GM18499 (cell line): ENCODE results near the gene ADAMTS2.

Experiments used
- ATAC-seq: cut with Tn5 transposase; IDR thresholded peaks from one replicate; pipeline ENCODE4 v1.9.1; 2021; ENCODE audit warnings: moderate number of reproducible peaks; ENCODE audit not compliant: insufficient read depth, unreplicated experiment

The ADAMTS2 gene

DNA sequence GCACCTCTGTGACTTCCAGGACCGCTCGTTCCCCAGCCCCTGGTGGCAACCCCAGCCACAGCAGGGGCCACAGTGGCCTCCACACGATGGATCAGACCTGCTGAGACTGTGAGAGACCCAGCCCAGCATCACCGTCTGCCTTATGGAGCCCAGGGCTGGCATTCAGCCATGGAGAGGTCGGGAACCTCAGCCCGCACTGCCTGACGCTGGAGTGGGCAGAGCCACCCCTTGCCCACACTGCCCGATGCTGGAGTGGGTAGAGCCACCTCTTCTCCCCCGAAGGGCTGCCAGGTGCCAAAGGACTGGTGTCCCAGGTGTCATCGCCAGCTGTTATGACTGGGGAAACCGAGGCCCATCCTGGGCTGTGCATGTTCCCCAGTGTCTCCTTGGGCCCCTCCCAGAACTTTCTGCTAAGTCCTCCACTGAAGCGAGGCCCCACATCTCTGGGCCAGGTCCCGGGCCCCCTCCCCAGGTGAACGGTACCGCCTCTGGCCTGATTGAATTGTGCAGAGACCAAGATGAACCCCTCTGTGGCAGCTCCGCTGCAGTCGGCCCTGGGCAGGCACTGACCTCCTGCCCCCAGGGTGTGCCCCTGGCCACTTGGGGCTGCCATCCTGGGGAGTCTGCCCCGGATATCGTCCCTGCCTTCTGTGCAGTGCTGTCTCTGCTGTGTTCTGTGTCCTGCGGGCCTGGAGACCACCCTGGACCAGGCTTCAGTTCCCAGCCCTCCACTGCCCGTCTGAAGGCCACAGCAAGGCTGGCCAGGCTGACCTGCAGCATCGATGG, 137.1 kb downstream of the ADAMTS2 start:
- ATAC-seq, result no peak

DNA sequence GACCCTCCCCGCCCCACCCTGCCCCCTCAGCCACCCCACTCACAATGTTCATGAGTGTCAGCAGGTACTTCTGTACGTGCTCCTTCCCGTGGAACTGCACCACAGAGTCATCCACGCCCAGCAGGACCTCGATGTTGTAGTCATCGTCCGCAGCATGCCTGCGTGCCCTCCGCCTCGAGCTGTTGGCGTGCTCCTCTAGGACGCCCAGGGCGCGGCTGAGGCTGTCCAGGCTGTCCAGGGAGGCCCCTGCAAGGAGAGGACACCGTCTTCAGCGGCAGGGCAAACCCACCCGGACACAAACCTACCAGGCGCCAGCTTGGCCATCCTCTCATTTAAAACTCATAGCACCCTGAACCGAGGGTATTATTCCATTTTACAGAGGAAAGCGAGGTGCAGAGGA, 137.8 kb downstream of the ADAMTS2 start:
- ATAC-seq, result no peak

GRCh38 chr5:179206366-179206765, 138.9 kb downstream of the ADAMTS2 start:
- no peak for ATAC-seq

GRCh38 chr5:179205277-179205676, 140.0 kb downstream of the ADAMTS2 start:
- ATAC-seq, result no peak

- no peak for ATAC-seq
Measured at GRCh38 chr5:179204572-179204971, 140.7 kb downstream of the ADAMTS2 start.

DNA sequence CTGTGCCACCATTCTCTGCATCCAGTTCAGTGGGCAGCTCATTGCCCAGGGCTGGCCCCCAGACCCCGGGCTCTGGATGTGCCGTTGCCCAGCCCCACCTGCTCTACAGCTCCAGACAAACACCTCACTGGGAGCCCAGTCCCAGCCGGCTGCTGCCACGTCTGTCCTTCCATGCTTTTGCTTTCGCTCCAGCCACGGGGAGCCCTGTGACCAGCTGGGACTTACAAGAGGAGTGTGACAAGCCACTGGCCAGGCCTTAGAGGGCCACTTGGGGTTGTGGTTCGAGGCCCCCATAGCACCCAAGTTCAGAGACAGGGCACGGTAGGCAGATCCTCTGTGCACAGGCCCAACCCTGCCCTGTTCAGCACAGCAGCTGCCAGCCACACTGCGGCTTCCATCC, 142.0 kb downstream of the ADAMTS2 start:
- no peak for ATAC-seq

GRCh38 chr5:179201986-179202385, 143.3 kb downstream of the ADAMTS2 start:
- ATAC-seq, result no peak

GRCh38 chr5:179199246-179199645, 146.0 kb downstream of the ADAMTS2 start:
- no peak for ATAC-seq

DNA sequence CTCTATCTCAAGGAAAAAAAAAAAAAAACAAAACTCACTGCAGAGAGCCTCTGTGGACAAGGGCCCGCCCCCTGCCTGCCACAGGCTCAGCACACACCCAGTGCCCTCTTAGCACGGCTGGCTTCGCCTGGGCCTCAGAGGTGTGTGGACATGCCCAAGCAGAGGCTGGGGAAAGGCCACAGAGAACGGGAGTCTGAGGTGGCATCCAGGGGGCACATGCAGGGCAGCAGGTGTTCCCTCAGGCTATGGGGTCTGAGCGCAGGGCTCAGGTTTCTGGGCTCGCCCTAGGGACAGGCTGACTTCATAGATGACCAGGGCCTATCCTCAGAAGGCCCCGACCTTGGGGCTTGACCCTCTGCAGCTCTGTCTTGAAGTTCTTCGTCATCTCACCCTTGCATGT, 146.4 kb downstream of the ADAMTS2 start:
- no peak for ATAC-seq

DNA sequence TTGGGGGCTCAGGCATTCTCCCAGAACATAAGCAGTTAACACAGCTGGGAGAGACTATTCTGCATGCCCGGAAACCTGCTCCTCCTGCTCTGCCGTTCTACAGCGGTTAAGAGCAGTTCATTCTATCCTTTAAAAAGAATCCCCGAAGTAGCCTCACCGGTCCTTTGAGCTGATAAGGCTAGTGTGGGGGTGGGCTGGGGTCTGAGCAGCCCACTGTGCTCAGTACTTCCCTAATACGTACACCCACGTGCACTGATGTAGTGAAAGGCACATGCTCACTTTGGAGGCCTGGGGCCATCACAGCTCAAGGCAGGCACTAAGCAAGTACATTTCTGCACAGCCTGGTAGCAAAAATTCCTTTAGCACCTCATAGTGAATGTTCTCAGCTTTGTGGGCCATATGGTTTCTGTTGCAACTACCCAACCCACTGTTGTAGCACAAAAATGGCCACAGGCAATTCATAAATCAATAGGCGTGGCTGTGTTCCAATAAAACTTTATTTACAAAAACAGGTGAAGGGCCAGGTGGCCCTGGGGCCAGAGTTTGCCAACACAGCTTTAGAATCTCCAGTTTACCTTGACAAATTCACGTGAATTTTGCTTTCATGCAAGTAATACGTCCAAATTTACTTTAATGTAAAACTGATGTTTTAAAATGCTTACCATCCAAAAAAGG, 148.7 kb downstream of the ADAMTS2 start:
- ATAC-seq, result no peak

- ATAC-seq, result no peak
Measured at GRCh38 chr5:179195561-179196404, 149.5 kb downstream of the ADAMTS2 start.

DNA sequence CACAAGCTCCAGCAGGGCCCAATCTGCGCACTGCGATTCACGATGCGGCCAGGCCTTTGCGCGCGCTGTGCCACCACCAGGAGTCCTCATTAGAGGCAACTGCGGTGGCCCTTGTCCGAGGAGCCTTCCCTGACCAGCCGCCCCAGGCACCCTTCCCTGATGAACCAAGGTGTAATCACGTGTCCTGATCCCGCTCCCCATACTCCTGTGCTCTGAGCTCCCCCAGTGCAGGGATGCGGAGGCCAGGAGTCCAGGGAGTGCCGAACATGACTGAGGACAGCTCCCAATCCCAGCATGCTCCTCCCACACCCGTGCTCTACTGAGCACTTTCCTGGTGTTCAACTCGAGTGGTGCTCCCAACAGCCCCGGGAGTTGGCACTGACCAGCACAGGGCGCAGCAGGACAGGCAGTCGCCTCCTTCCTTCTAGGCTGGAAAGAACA, 150.3 kb downstream of the ADAMTS2 start:
- no peak for ATAC-seq

DNA sequence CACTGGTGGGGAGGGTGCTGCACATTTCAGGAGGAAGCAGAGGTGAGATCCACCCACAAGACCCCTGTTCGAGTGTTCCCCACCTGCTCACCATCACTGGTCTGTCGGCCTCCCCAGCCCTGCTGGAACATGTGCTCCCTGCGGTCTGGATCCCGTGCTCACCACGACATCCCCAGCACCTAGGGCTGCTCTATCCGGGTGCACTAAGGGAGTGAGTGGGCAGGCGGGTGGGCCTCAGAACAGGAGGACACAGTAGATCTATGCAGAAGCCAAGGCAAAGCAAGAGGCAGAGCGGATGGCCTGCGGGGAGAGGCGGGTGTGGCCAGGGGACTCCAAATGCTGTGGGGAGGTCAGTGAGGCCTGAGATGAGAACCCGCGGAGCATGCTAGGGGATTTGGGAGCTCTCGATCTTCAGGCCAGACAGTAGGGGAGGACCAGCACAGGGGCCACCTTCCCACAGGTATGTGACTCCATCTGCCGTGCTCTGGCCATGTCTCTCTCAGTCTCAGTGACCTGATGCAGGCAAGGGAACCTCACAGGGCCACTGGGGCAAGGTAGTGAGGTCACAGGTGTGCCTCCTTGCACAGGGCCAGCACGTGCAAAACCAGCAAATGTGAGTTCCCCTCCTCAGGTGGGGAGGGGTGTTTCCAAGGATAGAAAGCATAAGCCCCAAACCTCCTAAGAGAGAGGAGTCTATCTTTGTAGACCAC, 150.9 kb downstream of the ADAMTS2 start:
- ATAC-seq, result no peak

DNA sequence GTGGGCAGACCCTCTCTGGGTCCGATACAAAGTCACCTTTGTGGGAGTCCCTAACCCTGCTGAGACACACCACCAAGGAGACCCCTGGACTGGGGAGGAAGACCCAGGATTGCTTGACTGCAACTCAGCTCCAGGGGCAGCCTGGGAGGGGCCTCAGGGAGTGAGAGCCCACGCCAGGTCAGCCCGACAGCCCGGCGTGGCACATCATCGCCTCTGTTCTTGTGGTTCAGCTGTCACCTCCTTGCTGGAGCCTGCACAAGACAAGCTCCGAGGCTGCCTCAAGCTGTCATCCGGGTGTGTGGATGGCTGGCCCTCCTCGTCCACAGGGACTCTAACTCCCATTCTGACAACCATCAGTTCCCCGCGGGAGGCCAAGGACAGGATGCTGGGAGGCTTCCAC, 151.5 kb downstream of the ADAMTS2 start:
- ATAC-seq, result no peak

DNA sequence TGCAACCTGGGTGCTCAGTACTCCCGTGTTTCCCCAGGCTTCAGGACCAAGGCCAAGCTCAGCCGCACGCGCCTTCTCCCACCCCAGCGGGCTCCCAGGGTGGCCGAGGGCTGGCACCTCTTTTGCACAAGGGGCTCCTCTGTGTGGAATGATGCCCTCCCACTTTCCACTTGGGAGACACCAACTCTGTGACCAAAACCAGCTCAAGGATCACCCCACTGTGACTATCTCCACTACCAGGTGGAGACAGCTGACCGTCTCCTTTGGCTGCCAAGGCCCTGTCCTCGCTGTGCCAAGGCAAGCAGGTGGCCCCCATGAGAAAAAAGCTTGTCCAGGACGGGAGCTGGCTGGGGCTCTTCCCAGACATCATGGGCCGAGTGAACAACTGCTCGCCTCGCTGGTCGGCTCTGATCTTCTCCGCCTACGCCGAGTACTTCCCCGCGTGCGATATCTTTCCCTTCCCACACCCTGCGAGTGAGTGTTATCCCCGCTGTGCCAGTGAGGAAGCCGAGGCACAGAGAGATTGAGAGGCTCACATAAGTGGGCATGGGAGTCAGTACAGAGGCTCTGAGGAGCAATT, 152.3 kb downstream of the ADAMTS2 start:
- ATAC-seq, result no peak

DNA sequence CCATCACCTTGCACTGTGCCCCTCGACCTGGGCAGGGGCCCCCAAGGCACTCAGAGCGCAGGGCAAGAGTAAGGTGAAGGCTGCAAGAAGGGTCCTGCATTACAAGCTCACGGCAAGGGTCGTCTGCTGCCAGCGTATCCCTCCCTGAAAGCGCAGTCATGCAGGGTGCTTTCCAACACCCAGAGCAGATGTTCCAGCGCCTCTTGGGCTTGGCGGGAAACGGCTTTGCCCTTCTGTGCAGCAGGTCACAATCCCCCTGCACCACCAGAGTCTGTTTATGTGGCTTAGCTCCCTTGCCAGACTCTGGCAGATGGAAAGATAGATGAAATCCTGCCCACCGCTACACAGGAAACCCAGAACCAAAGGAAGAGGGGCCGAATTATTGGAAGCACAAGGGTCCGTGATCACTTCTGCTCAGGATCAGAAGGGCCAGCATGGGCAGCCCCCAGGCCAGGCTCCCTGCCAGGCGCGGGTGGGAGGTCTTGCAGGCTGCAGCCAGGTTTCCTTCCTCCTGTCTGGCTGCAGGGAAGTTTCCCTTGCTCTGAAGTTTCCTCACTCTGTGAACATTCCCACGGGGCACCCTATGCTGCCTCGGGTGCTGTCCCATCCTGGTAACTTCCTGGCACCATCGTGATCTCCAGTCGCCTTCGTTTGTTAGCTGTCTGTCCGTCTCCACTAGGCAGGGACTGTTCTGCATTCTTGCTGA, 152.9 kb downstream of the ADAMTS2 start:
- no peak for ATAC-seq

- no peak for ATAC-seq
Measured at GRCh38 chr5:179191506-179192184, 153.6 kb downstream of the ADAMTS2 start.

- ATAC-seq, result no peak
Measured at GRCh38 chr5:179190851-179191505, 154.3 kb downstream of the ADAMTS2 start.
